ENCODE results near the gene F10.

DNA sequence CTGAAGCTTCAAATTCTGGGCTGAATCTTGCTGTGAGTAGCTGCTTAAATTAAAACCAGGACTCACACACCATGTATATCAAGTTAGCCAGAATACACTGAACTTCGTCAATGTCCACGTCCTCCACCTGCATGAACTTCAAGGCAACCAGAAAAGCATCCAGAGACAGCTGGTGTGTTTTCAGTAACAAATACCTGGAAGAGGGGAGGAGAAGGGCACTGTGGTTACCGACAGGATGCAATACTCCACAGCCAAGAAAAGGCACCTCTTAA, 56.2 kb downstream of the F10 start:
- TF ChIP-seq POLR2A (IDR thresholded peaks at IDR 0.05; ENCODE audit: low read depth, low read length) (no peak), TAF1 (IDR thresholded peaks at IDR 0.05; ENCODE audit: borderline replicate concordance, low read depth, low read length) (no peak)
